Measurements from ENCODE around the gene FADS2.

Gene FADS2

GRCh38 chr11:61887839-61888494 is 59.9 kb downstream of the FADS2 start:
- peak; percentile 89 for DNase-seq (ENCODE audit: low read depth)

- DNase-seq (ENCODE audit: low read depth) = no peak
These were observed 60.5 kb downstream of the FADS2 start for GRCh38 chr11:61888590-61888989.

- no peak for DNase-seq (ENCODE audit: low read depth)
These were observed 61.7 kb downstream of the FADS2 start for GRCh38 chr11:61889831-61890230.

- peak; percentile 51 for DNase-seq (ENCODE audit: low read depth)
These were observed 62.6 kb downstream of the FADS2 start for GRCh38 chr11:61890529-61891330.

- no peak for DNase-seq (ENCODE audit: low read depth)
These were observed 63.4 kb downstream of the FADS2 start, which contains the start of gene FADS3 for GRCh38 chr11:61891331-61892084. Gene FADS3 (minus strand): TSS chr11:61891545. CDS start chr11:61891381, 164 bp downstream.

GRCh38 chr11:61892085-61892370 is 63.9 kb downstream of the FADS2 start:
- DNase-seq (ENCODE audit: low read depth) = no peak

- peak; percentile 90 for DNase-seq (ENCODE audit: low read depth)
These were observed 65.9 kb downstream of the FADS2 start for GRCh38 chr11:61893981-61894380.

- DNase-seq (ENCODE audit: low read depth) = no peak
These were observed 67.1 kb downstream of the FADS2 start for GRCh38 chr11:61895046-61895717.

GRCh38 chr11:61895718-61896059 is 67.6 kb downstream of the FADS2 start:
- DNase-seq (ENCODE audit: low read depth) = no peak

GRCh38 chr11:61896665-61897386 is 68.7 kb downstream of the FADS2 start:
- DNase-seq (ENCODE audit: low read depth) = no peak

- DNase-seq (ENCODE audit: low read depth) = no peak
These were observed 69.5 kb downstream of the FADS2 start for GRCh38 chr11:61897387-61898246.

GRCh38 chr11:61898247-61898582 is 70.1 kb downstream of the FADS2 start:
- DNase-seq (ENCODE audit: low read depth) = no peak

GRCh38 chr11:61899146-61899841 is 71.2 kb downstream of the FADS2 start:
- no peak for DNase-seq (ENCODE audit: low read depth)

GRCh38 chr11:61900251-61900650 is 72.2 kb downstream of the FADS2 start:
- no peak for DNase-seq (ENCODE audit: low read depth)

- no peak for DNase-seq (ENCODE audit: low read depth)
These were observed 73.3 kb downstream of the FADS2 start for GRCh38 chr11:61901397-61901796.

- DNase-seq (ENCODE audit: low read depth) = no peak
These were observed 74.2 kb downstream of the FADS2 start for GRCh38 chr11:61902313-61902712.

GRCh38 chr11:61903845-61904244 is 75.7 kb downstream of the FADS2 start:
- no peak for DNase-seq (ENCODE audit: low read depth)

- DNase-seq (ENCODE audit: low read depth) = no peak
These were observed 76.5 kb downstream of the FADS2 start for GRCh38 chr11:61904539-61905048.

- no peak for DNase-seq (ENCODE audit: low read depth)
These were observed 77.1 kb downstream of the FADS2 start for GRCh38 chr11:61905067-61905696.

Data from HS-5 (cell line).